NCI-H2171 (cell line): ENCODE measurements around the gene PPFIBP1.
"Not testable (repeated sequence)": the region's sequence is repeated elsewhere in the genome, so short reads cannot be mapped to it uniquely, and the experiment has no call there.

ENCODE experiments used
- DNase-seq: peaks from one replicate; lab custom pipeline; 2025; lab: John Stamatoyannopoulos, UW

The PPFIBP1 gene

GRCh38 chr12:27566626-27567025 is 42.6 kb downstream of the PPFIBP1 start:
- DNase-seq: no peak

- DNase-seq: no peak
Measured at GRCh38 chr12:27571463-27571862, 47.5 kb downstream of the PPFIBP1 start.

GRCh38 chr12:27572486-27573255 is 48.7 kb downstream of the PPFIBP1 start:
- DNase-seq: no peak

- DNase-seq: no peak
Measured at GRCh38 chr12:27573972-27574371, 50.0 kb downstream of the PPFIBP1 start.

GRCh38 chr12:27575090-27575761 is 51.2 kb downstream of the PPFIBP1 start:
- no peak for DNase-seq

- DNase-seq: no peak
Measured at GRCh38 chr12:27575762-27576118, 51.7 kb downstream of the PPFIBP1 start.

- no peak for DNase-seq
Measured at GRCh38 chr12:27576667-27577347, 52.8 kb downstream of the PPFIBP1 start.

GRCh38 chr12:27577688-27578087 is 53.7 kb downstream of the PPFIBP1 start:
- DNase-seq: no peak

GRCh38 chr12:27578689-27579372 is 54.8 kb downstream of the PPFIBP1 start:
- DNase-seq: no peak

GRCh38 chr12:27580561-27581330 is 56.7 kb downstream of the PPFIBP1 start:
- DNase-seq: no peak

- DNase-seq: not testable (repeated sequence)
Measured at GRCh38 chr12:27581331-27581671, 57.3 kb downstream of the PPFIBP1 start.

- not testable (repeated sequence) for DNase-seq
Measured at GRCh38 chr12:27581833-27582232, 57.8 kb downstream of the PPFIBP1 start.

GRCh38 chr12:27582445-27582844 is 58.4 kb downstream of the PPFIBP1 start:
- not testable (repeated sequence) for DNase-seq

GRCh38 chr12:27583057-27583797 is 59.2 kb downstream of the PPFIBP1 start:
- DNase-seq: no peak

GRCh38 chr12:27583981-27584380 is 60.0 kb downstream of the PPFIBP1 start:
- DNase-seq: no peak

- no peak for DNase-seq
Measured at GRCh38 chr12:27585739-27586265, 61.8 kb downstream of the PPFIBP1 start.

- not testable (repeated sequence) for DNase-seq
Measured at GRCh38 chr12:27588075-27588730, 64.2 kb downstream of the PPFIBP1 start.

- no peak for DNase-seq
Measured at GRCh38 chr12:27588776-27589175, 64.8 kb downstream of the PPFIBP1 start.

- DNase-seq: no peak
Measured at GRCh38 chr12:27589419-27589818, 65.4 kb downstream of the PPFIBP1 start.

GRCh38 chr12:27591698-27592097 is 67.7 kb downstream of the PPFIBP1 start:
- DNase-seq: not testable (repeated sequence)
